Coronary artery (tissue), 2 donors: ENCODE results near the gene GABBR2.
A peak's percentile ranks its signal among the peaks of the same experiment; 100 is the strongest.
"Not testable (repeated sequence)": the region's sequence is repeated elsewhere in the genome, so short reads cannot be mapped to it uniquely, and the experiment has no call there.

Experiments
- DNase-seq: peaks from one replicate; pipeline ENCODE4 v3.0.0-alpha.2; 2017; ENCODE audit warnings: low spot score
- H3K27ac ChIP-seq, 2 donors: fragments of 200-600 bp; sonication (generic); one replicate each; pipeline ENCODE4 v1.5.1; 2016 to 2019
- H3K4me3 ChIP-seq: fragments of 200-600 bp; sonication (generic); 2 replicates; pipeline ENCODE4 v1.5.1; 2016; ENCODE audit warnings: mild to moderate bottlenecking, moderate library complexity
- CTCF ChIP-seq: fragments of 200-600 bp; sonication (generic); IDR thresholded peaks from one replicate; pipeline ENCODE4 v1.5.1; 2019; ENCODE audit warnings: antibody characterized with exemption

The GABBR2 gene

GRCh38 chr9:98515506-98516204, 193.1 kb downstream of the GABBR2 start:
- peak; percentile 66 for DNase-seq
- no peak overlapping the region for H3K27ac ChIP-seq
- no peak for TF ChIP-seq CTCF
- no peak overlapping the region for H3K4me3 ChIP-seq

- DNase-seq = no peak
- Histone ChIP-seq H3K27ac (no peak overlapping the region), H3K4me3 (no peak overlapping the region)
- no peak for TF ChIP-seq CTCF
Observed at GRCh38 chr9:98514841-98515240, 193.9 kb downstream of the GABBR2 start.

GRCh38 chr9:98508217-98508919, 200.4 kb downstream of the GABBR2 start:
- DNase-seq, H3K4me3 ChIP-seq, H3K27ac ChIP-seq: not testable (repeated sequence)

GRCh38 chr9:98506422-98507054, 202.2 kb downstream of the GABBR2 start:
- Histone ChIP-seq H3K27ac (no peak overlapping the region), H3K4me3 (no peak overlapping the region)
- no peak for TF ChIP-seq CTCF
- peak; percentile 62 for DNase-seq

GRCh38 chr9:98504298-98505282, 204.1 kb downstream of the GABBR2 start:
- Histone ChIP-seq H3K27ac (no peak overlapping the region), H3K4me3 (no peak overlapping the region)
- no peak for TF ChIP-seq CTCF
- DNase-seq = peak; percentile 47

GRCh38 chr9:98503867-98504266, 204.9 kb downstream of the GABBR2 start:
- Histone ChIP-seq H3K27ac (no peak overlapping the region), H3K4me3 (no peak overlapping the region)
- no peak for TF ChIP-seq CTCF
- DNase-seq = no peak

GRCh38 chr9:98502976-98503325, 205.8 kb downstream of the GABBR2 start:
- no peak for TF ChIP-seq CTCF
- peak; percentile 56 for DNase-seq
- H3K4me3 ChIP-seq = no peak overlapping the region
- H3K27ac ChIP-seq = no peak overlapping the region
